Mucosa of descending colon (tissue), 3 donors: ENCODE results near the gene PFDN4. TPM values are rescaled to one million over a fixed set of nuclear protein-coding genes. Genes with fewer than 3 reads are reported as not detected.

Source experiments
- ATAC-seq: fragments of 200-7000 bp; cut with Tn5 transposase; one replicate; pipeline ENCODE4 v1.9.1; 2020; ENCODE audit warnings: mild to moderate bottlenecking, moderate library complexity
- DNase-seq, 3 donors: peaks; one replicate each; pipeline ENCODE4 v3.0.0-alpha.2; 2020
- H3K36me3 ChIP-seq: fragments of 200-600 bp; one replicate; pipeline ENCODE4 v1.8.0; 2021; ENCODE audit warnings: low read depth, mild to moderate bottlenecking
- H3K4me1 ChIP-seq: fragments of 200-600 bp; one replicate; pipeline ENCODE4 v1.8.0; 2021; ENCODE audit warnings: low read depth, mild to moderate bottlenecking
- H3K4me3 ChIP-seq: fragments of 200-600 bp; one replicate; pipeline ENCODE4 v1.8.0; 2021; ENCODE audit warnings: mild to moderate bottlenecking
- H3K9me3 ChIP-seq: fragments of 200-600 bp; one replicate; pipeline ENCODE4 v1.8.0; 2021; ENCODE audit warnings: mild to moderate bottlenecking
- CTCF ChIP-seq: fragments of 200-600 bp; IDR thresholded peaks from one replicate; pipeline ENCODE4 v1.8.0; 2022; ENCODE audit warnings: antibody characterized with exemption, mild to moderate bottlenecking
- intact Hi-C, 2 donors: fragments of 100-400 bp; cut with DNase I in 1 of 2; cut with micrococcal nuclease in 1 of 2; formaldehyde crosslinking; loops; one replicate each; pipeline versions ENCODE4 v1.11.0 to v1.11.1; 2022; cut with DNase I, micrococcal nuclease
- total RNA-seq, 3 donors: library from RNA; stranded (reverse); fragmentation: NEBNext Ultra II Directional in 2 of 3; extraction: Animal tissue kit (Norgen Biotek cat#: 25700) in 2 of 3; gene quantifications; one replicate each; pipeline versions ENCODE4 v1.2.1 to v1.2.4, GENCODE V29; 2021 to 2023
- donor health status: DM: no; HTN: no; CAD: no; lungs with moderate emphysema.
- donor health status: DM: no; HTN: no; CAD: no.
- donor health status: DM: no; HTN: yes; CAD: no.

PFDN4 gene
- total RNA-seq, 3 donors from 2014 or later = 11.1 to 23.4 (median 22.0) TPM

- no peak for TF ChIP-seq CTCF
- intact Hi-C loops = no loop called here
- peaks cover 10% of the 10 kb centered on the region for H3K4me1 ChIP-seq
- H3K4me3 ChIP-seq = no peak overlapping the region
- no peaks in the 10 kb centered on the region for H3K9me3 ChIP-seq
- ATAC-seq (no peak), DNase-seq (no peak)
- H3K36me3 ChIP-seq = no peaks in the 10 kb centered on the region
Measured at GRCh38 chr20:54212226-54212625, 4.3 kb downstream of the PFDN4 start.

- ATAC-seq = no peak
- no peak for DNase-seq
- H3K4me1 ChIP-seq = peaks cover 10% of the 10 kb centered on the region
- H3K9me3 ChIP-seq = no peaks in the 10 kb centered on the region
- TF ChIP-seq CTCF = no peak
- no peak overlapping the region for H3K4me3 ChIP-seq
- intact Hi-C loops = no loop called here
- no peaks in the 10 kb centered on the region for H3K36me3 ChIP-seq
Measured at GRCh38 chr20:54212871-54213270, 5.0 kb downstream of the PFDN4 start.

- no peaks in the 10 kb centered on the region for H3K4me1 ChIP-seq
- no peaks in the 10 kb centered on the region for H3K9me3 ChIP-seq
- no peaks in the 10 kb centered on the region for H3K36me3 ChIP-seq
- no peak for ATAC-seq
- H3K4me3 ChIP-seq = no peak overlapping the region
- TF ChIP-seq CTCF = no peak
- DNase-seq = no peak
- intact Hi-C loops = no loop called here
Measured at GRCh38 chr20:54214566-54214965, 6.7 kb downstream of the PFDN4 start.

- ATAC-seq (no peak), DNase-seq (no peak)
- no peak overlapping the region for H3K4me3 ChIP-seq
- no peaks in the 10 kb centered on the region for H3K36me3 ChIP-seq
- intact Hi-C loops = no loop called here
- no peaks in the 10 kb centered on the region for H3K9me3 ChIP-seq
- H3K4me1 ChIP-seq = no peaks in the 10 kb centered on the region
- TF ChIP-seq CTCF = no peak
Measured at GRCh38 chr20:54215157-54215789, 7.4 kb downstream of the PFDN4 start.

- no peaks in the 10 kb centered on the region for H3K36me3 ChIP-seq
- H3K9me3 ChIP-seq = no peaks in the 10 kb centered on the region
- H3K4me3 ChIP-seq = no peak overlapping the region
- DNase-seq (no peak), ATAC-seq (no peak)
- no peak for TF ChIP-seq CTCF
- intact Hi-C loops = no loop called here
- no peaks in the 10 kb centered on the region for H3K4me1 ChIP-seq
Measured at GRCh38 chr20:54217762-54218161, 9.9 kb downstream of the PFDN4 start.

- Histone ChIP-seq H3K4me1 (no peaks in the 10 kb centered on the region), H3K36me3 (no peaks in the 10 kb centered on the region), H3K9me3 (no peaks in the 10 kb centered on the region), H3K4me3 (no peak overlapping the region)
- intact Hi-C loops = no loop called here
- no peak for TF ChIP-seq CTCF
- no peak for ATAC-seq
- DNase-seq = no peak
Measured at GRCh38 chr20:54218470-54218869, 10.6 kb downstream of the PFDN4 start.
